ENCODE measurements around the gene SLC2A8.

DNA sequence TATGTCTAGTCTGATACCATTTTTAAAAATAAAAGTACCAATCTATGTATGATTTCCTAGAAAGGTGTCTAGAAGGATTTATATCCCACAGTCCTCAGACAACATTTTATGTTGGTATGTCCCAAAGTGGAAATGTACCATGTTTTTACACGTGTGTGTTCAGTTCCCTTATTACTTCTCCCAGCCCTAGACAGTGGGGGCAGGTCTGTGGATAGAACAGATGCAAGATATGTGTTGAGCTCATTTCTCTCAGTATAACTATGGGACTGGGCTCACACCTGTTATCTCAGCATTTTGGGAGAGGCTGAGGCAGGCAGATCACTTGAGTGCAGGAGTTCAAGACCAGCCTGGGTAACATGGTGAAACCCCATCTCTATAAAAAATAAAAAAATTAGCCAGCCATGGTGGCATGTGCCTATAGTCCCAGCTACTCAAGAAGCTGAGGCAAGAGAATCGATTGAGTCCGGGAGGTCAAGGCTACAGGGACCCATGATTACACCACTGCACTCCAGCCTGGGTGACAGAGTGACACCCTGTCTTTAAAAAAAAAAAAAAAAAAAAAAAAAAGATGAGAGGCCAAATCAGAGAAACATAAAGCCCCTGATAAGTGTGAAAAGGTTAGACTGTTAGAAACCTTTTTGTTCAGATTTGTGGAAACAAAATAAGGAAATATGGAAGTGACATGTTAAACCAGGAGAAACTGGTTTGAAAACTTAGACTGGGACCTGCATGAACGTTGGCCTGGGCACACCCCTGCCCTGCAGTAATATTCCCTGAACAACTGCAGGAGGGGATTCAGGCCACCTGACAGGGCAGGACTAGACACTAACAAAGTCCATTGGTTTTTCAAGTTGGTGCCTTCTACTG is 7.4 kb upstream of the SLC2A8 start:
- TF ChIP-seq, protein P1, sequence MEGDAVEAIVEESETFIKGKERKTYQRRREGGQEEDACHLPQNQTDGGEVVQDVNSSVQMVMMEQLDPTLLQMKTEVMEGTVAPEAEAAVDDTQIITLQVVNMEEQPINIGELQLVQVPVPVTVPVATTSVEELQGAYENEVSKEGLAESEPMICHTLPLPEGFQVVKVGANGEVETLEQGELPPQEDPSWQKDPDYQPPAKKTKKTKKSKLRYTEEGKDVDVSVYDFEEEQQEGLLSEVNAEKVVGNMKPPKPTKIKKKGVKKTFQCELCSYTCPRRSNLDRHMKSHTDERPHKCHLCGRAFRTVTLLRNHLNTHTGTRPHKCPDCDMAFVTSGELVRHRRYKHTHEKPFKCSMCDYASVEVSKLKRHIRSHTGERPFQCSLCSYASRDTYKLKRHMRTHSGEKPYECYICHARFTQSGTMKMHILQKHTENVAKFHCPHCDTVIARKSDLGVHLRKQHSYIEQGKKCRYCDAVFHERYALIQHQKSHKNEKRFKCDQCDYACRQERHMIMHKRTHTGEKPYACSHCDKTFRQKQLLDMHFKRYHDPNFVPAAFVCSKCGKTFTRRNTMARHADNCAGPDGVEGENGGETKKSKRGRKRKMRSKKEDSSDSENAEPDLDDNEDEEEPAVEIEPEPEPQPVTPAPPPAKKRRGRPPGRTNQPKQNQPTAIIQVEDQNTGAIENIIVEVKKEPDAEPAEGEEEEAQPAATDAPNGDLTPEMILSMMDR (optimal IDR thresholded peaks at IDR 0.05 in 1 of 3, IDR thresholded peaks at IDR 0.05 in 1 of 3, conservative IDR thresholded peaks at IDR 0.05 in 1 of 3; ENCODE audit: extremely low read depth in 1 of 3, insufficient read depth in 2 of 3, low read length in 3 of 3) = no peak
- TF ChIP-seq EZH2 (IDR thresholded peaks at IDR 0.05; ENCODE audit: low read length) = no peak
